HEK293 (cell line): Measurements from ENCODE around the gene GMPR.

ENCODE experiments used
- CTCF ChIA-PET: fragments of 350-600 bp; formaldehyde crosslinking; extraction: SDS; loops from one replicate; lab custom pipeline; 2021; ENCODE audit warnings: antibody characterized with exemption; lab: Yijun Ruan, JAX
- POLR2A ChIA-PET: fragments of 300-600 bp; formaldehyde crosslinking; extraction: SDS; loops from one replicate; lab custom pipeline; 2020; ENCODE audit warnings: antibody characterized with exemption, inconsistent platforms; lab: Yijun Ruan, JAX
- H3K27ac ChIP-seq: fragments of 200-500 bp; sonication (Bioruptor generic); 2 replicates; pipeline ENCODE4 v1.5.1; 2014; ENCODE audit warnings: low read depth, low read length, control low read depth, inconsistent platforms; ENCODE audit errors: extremely low read depth
- H3K36me3 ChIP-seq, 2 experiments: fragments of 200-500 bp in 1 of 2; sonication (Bioruptor generic) in 1 of 2; 1 replicate in 1 of 2; 2 replicates in 1 of 2; pipeline ENCODE4 v1.5.1; 2014 to 2017; ENCODE audit warnings: inconsistent platforms in 2 of 2, low read length in 2 of 2; ENCODE audit not compliant: control insufficient read depth in 2 of 2, insufficient read depth in 1 of 2
- H3K4me1 ChIP-seq: fragments of 200-500 bp; sonication (Bioruptor generic); 2 replicates; pipeline ENCODE4 v1.5.1; 2014; ENCODE audit warnings: mild to moderate bottlenecking, low read length, inconsistent platforms; ENCODE audit not compliant: control insufficient read depth, insufficient read depth
- H3K4me3 ChIP-seq: 2 replicates; pipeline ENCODE4 v1.5.1; 2011; ENCODE audit warnings: low read depth, mild to moderate bottlenecking, control low read depth, low read length, moderate library complexity
- H3K9me3 ChIP-seq: fragments of 200-500 bp; sonication (Bioruptor generic); 2 replicates; pipeline ENCODE4 v1.5.1; 2014; ENCODE audit warnings: low read depth, low read length, inconsistent platforms; ENCODE audit not compliant: control insufficient read depth, insufficient read depth
- IKZF3 ChIP-seq: fragments of 450-650 bp; IDR thresholded peaks from 2 replicates; pipeline ENCODE4 v1.5.0; 2018; ENCODE audit warnings: missing biosample characterization, mild to moderate bottlenecking, missing genetic modification characterization, moderate library complexity
- KLF8 ChIP-seq: fragments of 450-650 bp; formaldehyde crosslinking; IDR thresholded peaks from 2 replicates; pipeline ENCODE4 v1.5.1; 2016; ENCODE audit warnings: missing biosample characterization, missing genetic modification characterization
- YY1 ChIP-seq: fragments of 450-650 bp; formaldehyde crosslinking; IDR thresholded peaks from 2 replicates; pipeline ENCODE4 v1.5.1; 2018; ENCODE audit warnings: missing biosample characterization, missing genetic modification characterization
- ZBTB8A ChIP-seq: fragments of 450-650 bp; formaldehyde crosslinking; IDR thresholded peaks from 2 replicates; pipeline ENCODE4 v1.5.1; 2016; ENCODE audit warnings: missing biosample characterization, missing genetic modification characterization
- ZFP3 ChIP-seq: fragments of 450-650 bp; formaldehyde crosslinking; IDR thresholded peaks from 2 replicates; pipeline ENCODE4 v1.5.1; 2016; ENCODE audit warnings: low read depth, missing biosample characterization, missing genetic modification characterization
- ZNF214 ChIP-seq: fragments of 450-650 bp; formaldehyde crosslinking; IDR thresholded peaks from 2 replicates; pipeline ENCODE4 v1.5.1; 2017; ENCODE audit warnings: missing biosample characterization, mild to moderate bottlenecking, missing genetic modification characterization, borderline replicate concordance
- ZNF423 ChIP-seq: fragments of 450-650 bp; formaldehyde crosslinking; IDR thresholded peaks from 2 replicates; pipeline ENCODE4 v1.5.1; 2016; ENCODE audit warnings: missing biosample characterization, missing genetic modification characterization
- ZNF501 ChIP-seq: fragments of 450-650 bp; formaldehyde crosslinking; IDR thresholded peaks from 2 replicates; pipeline ENCODE4 v1.5.1; 2016; ENCODE audit warnings: missing biosample characterization, missing genetic modification characterization
- ZNF623 ChIP-seq: fragments of 450-650 bp; formaldehyde crosslinking; IDR thresholded peaks from 2 replicates; pipeline ENCODE4 v1.5.1; 2016; ENCODE audit warnings: missing biosample characterization, missing genetic modification characterization
- ZNF701 ChIP-seq: fragments of 450-650 bp; formaldehyde crosslinking; IDR thresholded peaks from 2 replicates; pipeline ENCODE4 v1.5.1; 2016; ENCODE audit warnings: missing biosample characterization, missing genetic modification characterization
- TF ChIP-seq, protein P1 (sequence below): fragments of 450-650 bp; formaldehyde crosslinking; IDR thresholded peaks from 2 replicates; pipeline ENCODE4 v1.5.1; 2017; ENCODE audit warnings: missing biosample characterization, missing genetic modification characterization
- TF ChIP-seq, protein P2 (sequence below): fragments of 450-650 bp; formaldehyde crosslinking; conservative IDR thresholded peaks from 2 replicates; pipeline ENCODE4 v1.5.1; 2016; ENCODE audit warnings: low read depth, missing biosample characterization, missing genetic modification characterization
- TF ChIP-seq, protein P3 (sequence below): fragments of 450-650 bp; formaldehyde crosslinking; IDR thresholded peaks from 2 replicates; pipeline ENCODE4 v1.5.1; 2016; ENCODE audit warnings: missing biosample characterization, missing genetic modification characterization

GMPR gene

GRCh38 chr6:16334671-16335070 lies 96.3 kb downstream of the GMPR start (continued):
- TF ChIP-seq, protein P1, sequence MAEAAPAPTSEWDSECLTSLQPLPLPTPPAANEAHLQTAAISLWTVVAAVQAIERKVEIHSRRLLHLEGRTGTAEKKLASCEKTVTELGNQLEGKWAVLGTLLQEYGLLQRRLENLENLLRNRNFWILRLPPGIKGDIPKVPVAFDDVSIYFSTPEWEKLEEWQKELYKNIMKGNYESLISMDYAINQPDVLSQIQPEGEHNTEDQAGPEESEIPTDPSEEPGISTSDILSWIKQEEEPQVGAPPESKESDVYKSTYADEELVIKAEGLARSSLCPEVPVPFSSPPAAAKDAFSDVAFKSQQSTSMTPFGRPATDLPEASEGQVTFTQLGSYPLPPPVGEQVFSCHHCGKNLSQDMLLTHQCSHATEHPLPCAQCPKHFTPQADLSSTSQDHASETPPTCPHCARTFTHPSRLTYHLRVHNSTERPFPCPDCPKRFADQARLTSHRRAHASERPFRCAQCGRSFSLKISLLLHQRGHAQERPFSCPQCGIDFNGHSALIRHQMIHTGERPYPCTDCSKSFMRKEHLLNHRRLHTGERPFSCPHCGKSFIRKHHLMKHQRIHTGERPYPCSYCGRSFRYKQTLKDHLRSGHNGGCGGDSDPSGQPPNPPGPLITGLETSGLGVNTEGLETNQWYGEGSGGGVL (tag by site-specific recombination) = no peak
- TF ChIP-seq ZBTB8A (tag by site-specific recombination) (no peak), ZNF701 (tag by site-specific recombination) (no peak), IKZF3 (tag by site-specific recombination) (no peak), KLF8 (tag by site-specific recombination) (no peak)
- TF ChIP-seq, protein P2, sequence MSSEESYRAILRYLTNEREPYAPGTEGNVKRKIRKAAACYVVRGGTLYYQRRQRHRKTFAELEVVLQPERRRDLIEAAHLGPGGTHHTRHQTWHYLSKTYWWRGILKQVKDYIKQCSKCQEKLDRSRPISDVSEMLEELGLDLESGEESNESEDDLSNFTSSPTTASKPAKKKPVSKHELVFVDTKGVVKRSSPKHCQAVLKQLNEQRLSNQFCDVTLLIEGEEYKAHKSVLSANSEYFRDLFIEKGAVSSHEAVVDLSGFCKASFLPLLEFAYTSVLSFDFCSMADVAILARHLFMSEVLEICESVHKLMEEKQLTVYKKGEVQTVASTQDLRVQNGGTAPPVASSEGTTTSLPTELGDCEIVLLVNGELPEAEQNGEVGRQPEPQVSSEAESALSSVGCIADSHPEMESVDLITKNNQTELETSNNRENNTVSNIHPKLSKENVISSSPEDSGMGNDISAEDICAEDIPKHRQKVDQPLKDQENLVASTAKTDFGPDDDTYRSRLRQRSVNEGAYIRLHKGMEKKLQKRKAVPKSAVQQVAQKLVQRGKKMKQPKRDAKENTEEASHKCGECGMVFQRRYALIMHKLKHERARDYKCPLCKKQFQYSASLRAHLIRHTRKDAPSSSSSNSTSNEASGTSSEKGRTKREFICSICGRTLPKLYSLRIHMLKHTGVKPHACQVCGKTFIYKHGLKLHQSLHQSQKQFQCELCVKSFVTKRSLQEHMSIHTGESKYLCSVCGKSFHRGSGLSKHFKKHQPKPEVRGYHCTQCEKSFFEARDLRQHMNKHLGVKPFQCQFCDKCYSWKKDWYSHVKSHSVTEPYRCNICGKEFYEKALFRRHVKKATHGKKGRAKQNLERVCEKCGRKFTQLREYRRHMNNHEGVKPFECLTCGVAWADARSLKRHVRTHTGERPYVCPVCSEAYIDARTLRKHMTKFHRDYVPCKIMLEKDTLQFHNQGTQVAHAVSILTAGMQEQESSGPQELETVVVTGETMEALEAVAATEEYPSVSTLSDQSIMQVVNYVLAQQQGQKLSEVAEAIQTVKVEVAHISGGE (tag by site-specific recombination) = no peak
- TF ChIP-seq, all 188 proteins: peak for 0

DNA sequence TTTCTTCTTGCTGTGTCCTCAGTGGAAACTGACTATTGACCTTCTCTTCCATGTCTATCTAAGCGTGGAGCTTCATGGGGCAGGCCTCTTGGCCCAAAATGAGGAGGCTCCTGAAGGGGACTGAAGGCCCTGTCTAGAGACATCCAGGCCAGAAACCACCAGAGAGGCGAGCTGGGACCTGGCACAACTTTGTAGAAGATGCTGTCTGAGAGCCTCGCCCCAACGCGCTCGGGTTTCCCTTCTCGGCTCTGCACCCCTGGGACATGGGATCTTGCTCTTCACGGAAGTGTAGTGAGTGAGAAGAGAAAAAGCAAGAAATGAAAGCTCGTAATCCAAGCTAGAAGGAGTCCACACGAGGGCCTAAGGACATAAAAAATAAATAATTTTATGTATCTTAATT lies 96.8 kb downstream of the GMPR start:
- no peak for TF ChIP-seq ZNF501
- TF ChIP-seq, protein P3, sequence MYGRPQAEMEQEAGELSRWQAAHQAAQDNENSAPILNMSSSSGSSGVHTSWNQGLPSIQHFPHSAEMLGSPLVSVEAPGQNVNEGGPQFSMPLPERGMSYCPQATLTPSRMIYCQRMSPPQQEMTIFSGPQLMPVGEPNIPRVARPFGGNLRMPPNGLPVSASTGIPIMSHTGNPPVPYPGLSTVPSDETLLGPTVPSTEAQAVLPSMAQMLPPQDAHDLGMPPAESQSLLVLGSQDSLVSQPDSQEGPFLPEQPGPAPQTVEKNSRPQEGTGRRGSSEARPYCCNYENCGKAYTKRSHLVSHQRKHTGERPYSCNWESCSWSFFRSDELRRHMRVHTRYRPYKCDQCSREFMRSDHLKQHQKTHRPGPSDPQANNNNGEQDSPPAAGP (tag by site-specific recombination) = no peak
- H3K27ac ChIP-seq = no peak overlapping the region
- no peak overlapping the region for H3K4me3 ChIP-seq
- no peaks in the 10 kb centered on the region for H3K9me3 ChIP-seq
- ChIA-PET CTCF (interaction anchor here (0.6 to 4.7 kb wide), 5 partner anchors 75 to 751 kb away, joined by 3 to 35 read pairs (median 4); partner anchors contain the start of gene ATXN1), POLR2A (no interaction called here)
- no peaks in the 10 kb centered on the region for H3K36me3 ChIP-seq
- peaks cover 4% of the 10 kb centered on the region; the same call in 1 of the 2 replicates for H3K4me1 ChIP-seq

- CTCF ChIA-PET = interaction anchor here (0.7 to 1.1 kb wide), 2 partner anchors 46 to 437 kb away, joined by 3 read pairs; no protein-coding TSS in a partner anchor
- no peak overlapping the region for H3K4me3 ChIP-seq
- H3K27ac ChIP-seq = no peak overlapping the region
- POLR2A ChIA-PET = no interaction called here
- no peaks in the 10 kb centered on the region for H3K9me3 ChIP-seq
- H3K36me3 ChIP-seq = no peaks in the 10 kb centered on the region
- H3K4me1 ChIP-seq = peaks cover 4% of the 10 kb centered on the region; the same call in 1 of the 2 replicates
- TF ChIP-seq ZFP3 (tag by site-specific recombination) = no peak
- TF ChIP-seq ZNF423 (tag by site-specific recombination) = no peak
- no peak for TF ChIP-seq ZNF623 (tag by site-specific recombination)
- no peak for TF ChIP-seq ZNF214 (tag by site-specific recombination)
- no peak for TF ChIP-seq YY1
Measured at GRCh38 chr6:16336056-16336818, 97.8 kb downstream of the GMPR start.
